ENCODE results near the gene SELENOO. TPM values are rescaled to one million over a fixed set of nuclear protein-coding genes. Genes with fewer than 3 reads are reported as not detected.

The SELENOO gene
- total and polyA plus RNA-seq, 2 donors (not counting 1 experiment from before 2014, with no cell fraction given): 62.1 to 74.6 TPM

Other genes starting within 250 kb of the SELENOO start
- 127 and 128 TPM in 2 replicates for gene PIM3, start 240.2 kb upstream of the SELENOO start, total RNA-seq
- gene PIM3, start 240.2 kb upstream of the SELENOO start, polyA plus RNA-seq: 74.6 and 331 TPM in 2 replicates
- 0.10 TPM in 2 replicates for gene IL17REL, start 188.2 kb upstream of the SELENOO start, total RNA-seq
- 0.09 and 0.12 TPM in 2 replicates for gene IL17REL, start 188.2 kb upstream of the SELENOO start, polyA plus RNA-seq
- not detected in 2 replicates for gene TTLL8, start 142.7 kb upstream of the SELENOO start, total RNA-seq
- gene TTLL8, start 142.7 kb upstream of the SELENOO start, polyA plus RNA-seq: not detected in 2 replicates
- gene MLC1, start 115.6 kb upstream of the SELENOO start, total RNA-seq: not detected in 2 replicates
- gene MLC1, start 115.6 kb upstream of the SELENOO start, polyA plus RNA-seq: 0.27 and 0.34 TPM in 2 replicates
- not detected in 2 replicates for gene MOV10L1, start 111.0 kb upstream of the SELENOO start, total RNA-seq
- not detected in 2 replicates for gene MOV10L1, start 111.0 kb upstream of the SELENOO start, polyA plus RNA-seq
- 0.53 and 0.59 TPM in 2 replicates for gene PANX2, start 30.3 kb upstream of the SELENOO start, total RNA-seq
- 0.04 and 0.14 TPM in 2 replicates for gene PANX2, start 30.3 kb upstream of the SELENOO start, polyA plus RNA-seq
- 200 and 205 TPM in 2 replicates for gene TRABD, start 15.1 kb upstream of the SELENOO start, total RNA-seq
- 164 and 179 TPM in 2 replicates for gene TRABD, start 15.1 kb upstream of the SELENOO start, polyA plus RNA-seq
- 137 and 139 TPM in 2 replicates for gene TUBGCP6, start 44.0 kb downstream of the SELENOO start, total RNA-seq
- gene TUBGCP6, start 44.0 kb downstream of the SELENOO start, polyA plus RNA-seq: 174 and 178 TPM in 2 replicates
- gene HDAC10, start 50.3 kb downstream of the SELENOO start, total RNA-seq: 120 and 136 TPM in 2 replicates
- gene HDAC10, start 50.3 kb downstream of the SELENOO start, polyA plus RNA-seq: 187 and 241 TPM in 2 replicates
- gene MAPK12, start 60.7 kb downstream of the SELENOO start, total RNA-seq: 5.3 and 6.5 TPM in 2 replicates
- gene MAPK12, start 60.7 kb downstream of the SELENOO start, polyA plus RNA-seq: 7.5 and 7.8 TPM in 2 replicates
- gene MAPK11, start 69.4 kb downstream of the SELENOO start, total RNA-seq: 8.1 and 9.8 TPM in 2 replicates
- 7.8 and 9.9 TPM in 2 replicates for gene MAPK11, start 69.4 kb downstream of the SELENOO start, polyA plus RNA-seq
- gene PLXNB2, start 106.6 kb downstream of the SELENOO start, total RNA-seq: 30.3 and 31.4 TPM in 2 replicates
- gene PLXNB2, start 106.6 kb downstream of the SELENOO start, polyA plus RNA-seq: 5.2 and 5.9 TPM in 2 replicates
- gene DENND6B, start 126.0 kb downstream of the SELENOO start, total RNA-seq: 10.3 and 10.6 TPM in 2 replicates
- 2.8 and 3.6 TPM in 2 replicates for gene DENND6B, start 126.0 kb downstream of the SELENOO start, polyA plus RNA-seq
- 98.7 and 101 TPM in 2 replicates for gene PPP6R2, start 142.3 kb downstream of the SELENOO start, total RNA-seq
- gene PPP6R2, start 142.3 kb downstream of the SELENOO start, polyA plus RNA-seq: 91.4 TPM in 2 replicates